COR-L47 (cell line): ENCODE results near the gene B4GALT5.
"Not testable (repeated sequence)": the region's sequence is repeated elsewhere in the genome, so short reads cannot be mapped to it uniquely, and the experiment has no call there.

Experiments used
- DNase-seq: peaks from one replicate; lab custom pipeline; 2025; lab: John Stamatoyannopoulos, UW

B4GALT5 gene

GRCh38 chr20:49713753-49714712 lies at the start of gene B4GALT5:
Gene B4GALT5, minus strand, starts transcription at chr20:49713878. Its CDS starts 188 bp downstream, at chr20:49713690.
- peak; percentile 79 for DNase-seq

- DNase-seq = no peak
These were observed 49.5 kb upstream of the B4GALT5 start for GRCh38 chr20:49762940-49763766.

- not testable (repeated sequence) for DNase-seq
These were observed 48.2 kb upstream of the B4GALT5 start for GRCh38 chr20:49761888-49762287.

GRCh38 chr20:49759266-49759950 lies 45.7 kb upstream of the B4GALT5 start:
- DNase-seq = no peak

DNA sequence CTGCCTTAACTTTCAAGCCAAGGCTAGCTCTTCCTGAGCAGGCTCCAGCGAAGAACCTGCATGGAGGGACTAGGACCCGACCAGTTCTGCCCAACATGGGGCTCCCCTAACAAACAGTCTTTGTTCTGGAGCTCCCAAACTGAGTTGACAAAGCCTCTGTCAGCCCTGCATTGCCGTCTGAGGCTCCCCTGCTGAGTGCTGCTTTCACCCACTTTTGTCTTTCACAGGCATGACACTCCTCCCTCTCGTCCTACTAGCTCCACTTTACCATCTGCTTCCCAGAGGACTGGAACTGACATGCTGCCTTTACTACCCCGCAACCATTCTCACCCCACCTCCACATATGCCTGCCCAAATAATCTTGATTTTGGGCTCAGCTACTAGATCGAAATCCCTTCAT lies 45.1 kb upstream of the B4GALT5 start:
- DNase-seq = no peak

- DNase-seq = no peak
These were observed 43.9 kb upstream of the B4GALT5 start for GRCh38 chr20:49757597-49757996.

DNA sequence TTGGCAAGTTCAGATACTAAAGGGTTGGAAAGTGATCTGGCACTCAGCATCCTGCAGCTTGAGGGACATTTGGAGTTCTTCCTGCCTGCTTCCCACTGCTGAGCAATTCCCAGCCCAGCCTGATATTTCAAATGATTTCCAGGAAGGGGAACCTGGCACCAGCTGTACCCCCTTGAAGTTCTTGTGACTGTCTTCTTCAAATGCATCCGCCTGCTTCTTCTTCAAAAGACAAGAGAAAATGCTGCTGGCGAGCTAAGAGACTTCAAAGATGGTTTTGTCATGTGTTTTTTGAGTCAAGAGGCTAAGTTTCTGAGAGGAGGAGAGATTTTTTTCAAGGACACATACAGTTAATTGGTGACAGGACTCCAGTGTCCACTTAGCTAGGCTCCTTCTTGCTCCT lies 42.6 kb upstream of the B4GALT5 start:
- no peak for DNase-seq

DNA sequence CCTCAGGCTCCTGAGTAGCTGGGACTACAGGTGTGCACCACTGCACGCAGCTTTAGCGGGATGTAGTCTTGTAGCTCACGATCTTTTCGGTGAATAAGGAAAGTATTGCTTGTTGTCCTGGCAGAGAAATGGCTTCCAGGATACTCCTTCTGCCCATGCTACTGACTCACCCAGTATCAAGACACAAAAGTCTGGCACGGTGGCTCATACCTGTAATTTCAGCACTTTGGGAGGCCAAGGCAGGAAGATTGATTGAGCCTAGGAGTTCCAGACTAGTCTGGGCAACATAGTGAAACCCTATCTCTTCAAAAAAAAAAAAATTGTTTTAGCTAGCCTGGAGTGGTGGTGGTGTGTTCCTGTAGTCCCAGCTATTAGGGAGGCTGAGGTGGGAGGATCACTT lies 40.9 kb upstream of the B4GALT5 start:
- no peak for DNase-seq

GRCh38 chr20:49753133-49753532 lies 39.5 kb upstream of the B4GALT5 start:
- DNase-seq = no peak

DNA sequence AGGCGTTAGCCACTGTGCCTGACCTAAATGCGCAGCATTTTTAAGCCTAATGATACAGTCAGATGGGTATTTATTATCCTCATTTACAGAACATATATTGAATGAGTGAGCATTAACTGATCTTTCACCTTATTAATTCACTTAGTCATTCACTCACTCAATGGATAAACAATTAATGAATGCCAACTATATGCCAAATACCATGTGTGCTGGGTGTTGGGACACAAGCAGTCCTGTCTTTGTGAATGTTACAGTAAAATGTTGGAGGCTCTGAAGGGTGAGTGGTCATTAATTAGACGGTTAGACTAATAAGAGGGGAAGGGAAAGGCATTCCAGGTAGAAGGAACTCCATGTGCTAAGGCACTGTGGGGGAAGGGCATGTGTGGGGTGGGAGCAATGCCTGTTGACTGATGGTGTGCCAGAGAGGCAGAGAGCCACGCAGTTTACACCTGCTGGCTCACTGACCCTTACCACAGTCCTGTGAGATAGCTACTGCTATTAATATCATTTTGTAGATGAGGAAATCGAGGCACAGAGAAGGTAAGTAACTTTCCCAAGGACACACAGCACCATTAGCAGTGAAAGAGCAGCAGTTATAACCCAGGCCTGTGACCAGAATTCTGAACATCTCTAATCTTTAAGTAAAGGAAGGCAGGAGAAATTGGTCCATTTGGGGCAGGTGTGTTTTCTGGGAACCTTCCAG lies 38.7 kb upstream of the B4GALT5 start:
- DNase-seq = no peak

GRCh38 chr20:49751397-49751736 lies 37.7 kb upstream of the B4GALT5 start:
- DNase-seq = no peak

DNA sequence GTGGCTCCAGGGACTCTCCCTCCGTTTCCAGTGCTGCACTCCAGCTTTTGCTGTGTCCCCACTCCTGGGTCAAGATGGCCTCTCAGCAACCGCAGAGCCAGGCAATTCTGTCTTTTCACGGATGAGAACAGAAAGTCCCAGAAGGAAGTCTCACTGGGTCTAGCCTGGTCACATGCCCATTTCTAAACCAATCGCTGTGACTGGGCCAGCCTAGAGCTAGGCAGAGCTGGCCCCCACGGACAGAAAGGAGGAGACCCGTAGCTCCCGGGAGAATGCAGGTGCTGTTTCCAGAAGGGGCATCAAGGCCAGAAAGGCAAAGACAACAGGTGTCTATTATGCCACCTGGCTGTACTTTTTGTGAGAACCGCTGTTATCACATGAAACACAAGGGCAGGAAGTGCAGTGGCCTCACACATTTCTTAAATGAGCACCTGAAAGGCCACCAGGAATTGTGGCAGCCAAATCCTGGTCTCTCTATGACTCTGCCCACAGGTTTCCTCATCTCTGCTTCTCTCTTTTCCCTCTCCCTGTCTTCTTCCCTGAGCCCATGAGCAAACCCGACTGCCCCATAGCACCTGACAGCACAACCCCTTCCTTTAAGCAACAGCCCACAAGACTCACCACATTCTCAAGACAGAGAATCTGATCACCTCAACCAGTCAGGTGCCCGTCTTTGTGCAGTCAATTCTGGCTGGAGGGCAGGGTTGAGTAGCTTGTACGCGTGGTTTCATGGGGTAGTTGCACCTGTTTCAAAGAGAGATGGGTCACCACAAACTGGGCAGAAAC lies 37.1 kb upstream of the B4GALT5 start:
- DNase-seq = no peak

- DNase-seq = no peak
These were observed 35.9 kb upstream of the B4GALT5 start for GRCh38 chr20:49749625-49750024.

GRCh38 chr20:49748525-49748838 lies 34.8 kb upstream of the B4GALT5 start:
- no peak for DNase-seq

GRCh38 chr20:49747707-49748524 lies 34.2 kb upstream of the B4GALT5 start:
- DNase-seq = no peak

DNA sequence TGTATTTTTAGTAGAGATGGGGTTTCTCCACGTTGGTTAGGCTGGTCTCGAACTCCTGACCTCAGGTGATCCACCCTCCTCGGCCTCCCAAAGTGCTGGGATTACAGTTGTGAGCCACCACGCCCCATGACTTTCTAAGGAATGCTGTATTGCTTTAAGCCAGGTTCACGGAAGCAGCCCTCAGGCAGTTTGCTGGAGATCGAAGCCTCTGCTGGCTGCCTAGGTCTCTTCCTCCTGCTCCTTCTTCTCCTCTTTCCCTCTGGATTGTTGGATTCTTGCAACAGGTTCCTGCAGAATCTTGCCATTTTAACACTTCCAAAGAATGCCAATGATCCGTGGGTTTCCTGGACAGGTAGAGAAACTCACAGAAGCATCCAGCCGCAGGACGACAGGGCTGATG lies 29.3 kb upstream of the B4GALT5 start:
- DNase-seq = no peak

DNA sequence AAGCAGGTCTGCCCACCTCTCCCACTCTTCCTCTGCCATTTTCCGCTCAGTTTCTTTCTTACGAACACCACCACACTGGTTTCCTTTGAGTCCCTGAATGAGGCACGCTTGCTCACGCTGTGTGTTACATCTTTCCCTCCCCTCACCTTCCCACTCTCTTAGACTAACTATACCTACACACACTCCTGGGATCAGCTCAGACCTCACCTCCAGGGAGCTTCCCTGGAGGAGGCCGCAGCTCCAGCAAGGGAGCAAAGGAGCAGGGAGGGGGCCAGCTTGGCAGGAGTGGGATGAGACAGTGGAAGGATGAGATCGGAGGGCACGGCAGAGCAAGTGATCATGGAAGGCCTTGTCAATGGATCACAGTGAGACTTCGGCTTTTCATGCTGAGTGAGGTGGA lies 28.3 kb upstream of the B4GALT5 start:
- no peak for DNase-seq

DNA sequence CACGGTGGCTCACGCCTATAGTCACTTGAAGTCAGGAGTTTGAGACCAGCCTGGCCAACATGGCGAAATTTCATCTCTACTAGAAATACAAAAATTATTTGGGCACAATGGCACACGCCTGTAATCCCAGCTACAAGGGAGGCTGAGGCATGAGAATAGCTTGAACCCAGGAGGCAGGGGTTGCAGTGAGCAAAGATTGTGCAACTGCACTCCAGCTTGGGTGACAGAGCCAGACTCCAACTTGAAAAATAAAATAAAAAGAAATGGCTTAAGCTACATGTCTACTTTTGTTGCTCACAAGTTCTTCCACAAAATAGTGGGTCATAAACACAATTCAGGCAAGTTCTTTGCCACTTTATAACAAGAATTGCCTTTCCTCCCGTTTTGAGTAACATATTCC lies 27.1 kb upstream of the B4GALT5 start:
- no peak for DNase-seq

DNA sequence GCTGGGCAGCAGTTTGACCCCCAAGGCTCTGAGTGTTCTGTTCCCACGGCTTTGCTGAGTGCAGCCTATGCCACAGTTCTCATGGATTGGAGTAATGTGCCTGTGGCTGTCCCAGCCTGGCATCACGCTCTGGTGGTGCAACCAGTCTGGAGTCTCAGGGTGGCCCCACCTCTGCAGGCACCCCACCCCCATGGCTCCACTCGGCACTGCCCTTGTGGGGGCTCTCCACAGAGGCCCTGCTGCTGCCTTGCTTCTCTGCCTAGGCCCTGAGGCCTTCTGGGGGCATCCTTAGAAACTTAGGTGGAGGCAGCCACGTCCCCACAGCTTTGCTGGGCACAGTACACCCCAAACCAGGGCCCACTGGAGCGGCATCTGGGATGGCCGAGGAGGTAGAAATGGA lies 25.4 kb upstream of the B4GALT5 start:
- no peak for DNase-seq

DNA sequence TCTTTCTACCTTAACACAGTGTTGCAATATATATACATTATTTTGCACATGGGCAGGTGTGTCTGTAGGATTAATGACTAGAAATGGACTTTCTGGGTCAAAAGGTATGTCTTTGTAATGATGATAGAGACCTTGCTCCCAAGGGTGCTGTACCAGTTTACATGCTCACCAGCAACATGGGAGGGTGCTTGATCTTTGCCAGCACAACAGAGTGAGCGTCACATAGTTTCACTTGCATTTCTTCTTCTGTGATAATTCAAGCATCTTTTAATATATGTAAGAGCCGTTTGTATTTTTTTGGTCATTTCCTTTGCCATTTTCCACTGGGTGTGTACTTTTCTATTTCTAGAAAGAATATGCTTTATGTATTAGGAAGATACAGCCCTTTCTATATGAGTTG lies 23.6 kb upstream of the B4GALT5 start:
- DNase-seq = no peak
